H9 (cell line): ENCODE data around the gene TACC2. TPM values are rescaled to one million over a fixed set of nuclear protein-coding genes. Genes with fewer than 3 reads are reported as not detected.
A peak's percentile ranks its signal among the peaks of the same experiment; 100 is the strongest.

Experiments
- DNase-seq: peaks from one replicate; pipeline ENCODE4 v3.0.0-alpha.2; 2017
- H2AFZ ChIP-seq: one replicate; pipeline ENCODE4 v1.6.1; 2013; ENCODE audit warnings: mild to moderate bottlenecking, low read length, control low read depth, moderate library complexity
- H2AK5ac ChIP-seq: 2 replicates; pipeline ENCODE4 v1.6.1; 2013; ENCODE audit warnings: low read length, control low read depth, mixed read lengths; ENCODE audit not compliant: insufficient read length
- H2BK120ac ChIP-seq: one replicate; pipeline ENCODE4 v1.6.1; 2013; ENCODE audit warnings: low read depth, mild to moderate bottlenecking, low read length, control low read depth, inconsistent platforms; ENCODE audit not compliant: poor library complexity, severe bottlenecking
- H2BK12ac ChIP-seq: 2 replicates; pipeline ENCODE4 v1.6.1; 2013; ENCODE audit warnings: low read length, control low read depth, mixed read lengths, low read depth; ENCODE audit not compliant: insufficient read length
- H2BK15ac ChIP-seq: 2 replicates; pipeline ENCODE4 v1.6.1; 2013; ENCODE audit warnings: low read depth, low read length, control low read depth
- H2BK20ac ChIP-seq: one replicate; pipeline ENCODE4 v1.6.1; 2013; ENCODE audit warnings: low read depth, mild to moderate bottlenecking, low read length, control low read depth, inconsistent platforms; ENCODE audit not compliant: poor library complexity, severe bottlenecking
- H2BK5ac ChIP-seq: 2 replicates; pipeline ENCODE4 v1.6.1; 2013; ENCODE audit warnings: low read length, control low read depth, mixed read lengths; ENCODE audit not compliant: insufficient read length
- H3K14ac ChIP-seq: 2 replicates; pipeline ENCODE4 v1.6.1; 2013; ENCODE audit warnings: low read length, control low read depth; ENCODE audit not compliant: insufficient read depth
- H3K18ac ChIP-seq: 2 replicates; pipeline ENCODE4 v1.6.1; 2013; ENCODE audit warnings: low read depth, mild to moderate bottlenecking, mixed read lengths, low read length, control low read depth; ENCODE audit not compliant: insufficient read length
- H3K23ac ChIP-seq: 2 replicates; pipeline ENCODE4 v1.6.1; 2013; ENCODE audit warnings: low read length, control low read depth, mixed read lengths, low read depth; ENCODE audit not compliant: insufficient read length
- H3K23me2 ChIP-seq: 2 replicates; pipeline ENCODE4 v1.6.1; 2013; ENCODE audit warnings: low read depth, mild to moderate bottlenecking, mixed read lengths, low read length, control low read depth; ENCODE audit not compliant: insufficient read length, poor library complexity, severe bottlenecking
- H3K27ac ChIP-seq: 2 replicates; pipeline ENCODE4 v1.5.1; 2013; ENCODE audit warnings: low read length, control low read depth, mixed read lengths, low read depth; ENCODE audit not compliant: insufficient read length
- H3K27me3 ChIP-seq: 2 replicates; pipeline ENCODE4 v1.6.1; 2013; ENCODE audit warnings: low read length, control low read depth, inconsistent platforms; ENCODE audit not compliant: insufficient read depth
- H3K4ac ChIP-seq: 2 replicates; pipeline ENCODE4 v1.6.1; 2013; ENCODE audit warnings: low read depth, mild to moderate bottlenecking, control low read depth, inconsistent platforms, low read length, moderate library complexity
- H3K4me1 ChIP-seq: 2 replicates; pipeline ENCODE4 v1.6.1; 2013; ENCODE audit warnings: low read length, control low read depth, inconsistent platforms; ENCODE audit not compliant: insufficient read depth
- H3K4me2 ChIP-seq: 2 replicates; pipeline ENCODE4 v1.6.1; 2013; ENCODE audit warnings: low read length, control low read depth, mixed read lengths; ENCODE audit not compliant: insufficient read length, insufficient read depth
- H3K56ac ChIP-seq: 2 replicates; pipeline ENCODE4 v1.6.1; 2013; ENCODE audit warnings: low read depth, mild to moderate bottlenecking, mixed read lengths, low read length, control low read depth; ENCODE audit not compliant: insufficient read length
- H3K79me1 ChIP-seq: 2 replicates; pipeline ENCODE4 v1.6.1; 2013; ENCODE audit warnings: low read depth, mild to moderate bottlenecking, moderate library complexity, low read length, control low read depth, inconsistent platforms; ENCODE audit not compliant: insufficient read depth, poor library complexity, severe bottlenecking
- H3K79me2 ChIP-seq: 2 replicates; pipeline ENCODE4 v1.6.1; 2013; ENCODE audit warnings: low read length, control low read depth, inconsistent platforms; ENCODE audit not compliant: insufficient read depth
- H3K9ac ChIP-seq: 2 replicates; pipeline ENCODE4 v1.6.1; 2013; ENCODE audit warnings: low read length, control low read depth, mixed read lengths; ENCODE audit not compliant: insufficient read length; ENCODE audit errors: extremely low read depth
- H3K9me3 ChIP-seq: one replicate; pipeline ENCODE4 v1.6.1; 2013; ENCODE audit warnings: low read depth, low read length, inconsistent platforms; ENCODE audit not compliant: control insufficient read depth
- H3T11ph ChIP-seq: one replicate; pipeline ENCODE4 v1.6.1; 2013; ENCODE audit warnings: mild to moderate bottlenecking, low read length, control low read depth, inconsistent platforms
- H4K20me1 ChIP-seq: one replicate; pipeline ENCODE4 v1.6.1; 2013; ENCODE audit not compliant: control insufficient read depth, insufficient read length, insufficient read depth
- H4K5ac ChIP-seq: 2 replicates; pipeline ENCODE4 v1.6.1; 2013; ENCODE audit warnings: low read depth, mild to moderate bottlenecking, mixed read lengths, low read length, control low read depth; ENCODE audit not compliant: insufficient read length
- H4K8ac ChIP-seq: replicated peaks from 2 replicates; pipeline ENCODE4 v1.6.1; 2013; ENCODE audit warnings: low read length, control low read depth, mixed read lengths, low read depth; ENCODE audit not compliant: insufficient read length
- H4K91ac ChIP-seq: 2 replicates; pipeline ENCODE4 v1.6.1; 2013; ENCODE audit warnings: low read depth, mild to moderate bottlenecking, moderate library complexity, mixed read lengths, low read length, control low read depth; ENCODE audit not compliant: insufficient read length
- H3K27ac Mint-ChIP-seq, 3 experiments: 2 replicates in 2 of 3; 3 replicates in 1 of 3; pipeline ENCODE4 v1.8.0; 2020 to 2021; ENCODE audit warnings: mixed read lengths in 3 of 3, mild to moderate bottlenecking in 1 of 3, moderate library complexity in 1 of 3
- H3K27me3 Mint-ChIP-seq: 2 replicates; pipeline ENCODE4 v1.8.0; 2021; ENCODE audit warnings: low read depth, mild to moderate bottlenecking, moderate library complexity, mixed read lengths
- H3K36me3 Mint-ChIP-seq, 3 experiments: 2 replicates in 2 of 3; 3 replicates in 1 of 3; pipeline ENCODE4 v1.8.0; 2020 to 2021; ENCODE audit warnings: low read depth in 3 of 3, mixed read lengths in 3 of 3; ENCODE audit not compliant: insufficient read depth in 1 of 3
- H3K4me1 Mint-ChIP-seq, 2 experiments: 2 replicates each; pipeline ENCODE4 v1.8.0; 2020; ENCODE audit warnings: mixed read lengths in 2 of 2
- H3K4me3 Mint-ChIP-seq, 2 experiments: 2 replicates in 1 of 2; 3 replicates in 1 of 2; pipeline ENCODE4 v1.8.0; 2020 to 2021; ENCODE audit warnings: mild to moderate bottlenecking in 2 of 2, mixed read lengths in 2 of 2, moderate library complexity in 1 of 2
- H3K9me3 Mint-ChIP-seq, 2 experiments: 2 replicates in 1 of 2; 3 replicates in 1 of 2; pipeline ENCODE4 v1.8.0; 2020; ENCODE audit warnings: mild to moderate bottlenecking in 2 of 2, mixed read lengths in 2 of 2, moderate library complexity in 1 of 2
- CTCF ChIP-seq: fragments of 200-600 bp; sonication (generic); conservative IDR thresholded peaks from 3 replicates; pipeline ENCODE4 v1.8.0; 2021; ENCODE audit warnings: antibody characterized with exemption, mild to moderate bottlenecking
- WGBS: extraction: QIAGEN DNeasy Blood & Tissue Kit; methylation state at CpG from one replicate; pipeline ENCODE4 v1.1.7; 2013; ENCODE audit warnings: missing lambda C conversion rate, low lambda C conversion rate, mixed read lengths; ENCODE audit not compliant: insufficient read length; ENCODE audit errors: extremely low coverage; 5-methylcytosine and 5-hydroxymethylcytosine counted together
- total RNA-seq: library from RNA; stranded (reverse); gene quantifications from 2 replicates; pipeline ENCODE4 v1.2.1, GENCODE V29; 2021

The TACC2 gene
- total RNA-seq, 1 experiment from 2014 or later: 58.1 TPM

GRCh38 chr10:122258136-122259074 is 269.4 kb downstream of the TACC2 start:
- H3K27me3 ChIP-seq: no peaks in the 10 kb centered on the region
- H3K23ac ChIP-seq: no peak overlapping the region
- no peak overlapping the region for H4K5ac ChIP-seq
- no peak overlapping the region for H2BK5ac ChIP-seq
- H3K14ac ChIP-seq: no peak overlapping the region; the same call in 1 of the 2 replicates
- no peak overlapping the region for H2BK120ac ChIP-seq
- no peak overlapping the region for H3K9ac ChIP-seq
- no peak overlapping the region for H2AK5ac ChIP-seq
- no peaks in the 10 kb centered on the region for H4K20me1 ChIP-seq
- no peak overlapping the region for H2BK15ac ChIP-seq
- no peak overlapping the region for H3K4ac ChIP-seq
- Mint-ChIP-seq H3K4me1 (peaks cover 12 to 38% of the 10 kb centered on the region in 2 experiments), H3K4me3 (0 out of 5 replicates have a peak overlapping the region, but pooled peaks of 1 of the 2 experiments have one; percentile 23), H3K27me3 (no peaks in the 10 kb centered on the region), H3K27ac (peak overlapping the region; percentile 27 to 69 (median 44); a peak in 3 of 7 replicates), H3K36me3 (peaks cover 23 to 37% (median 30%) of the 10 kb centered on the region in 3 experiments), H3K9me3 (peaks cover 20 to 21% of the 10 kb centered on the region in 2 experiments)
- WGBS: no CpG with 5 or more reads among the region's 25 CpGs
- H3K27ac ChIP-seq: no peak overlapping the region
- no peak overlapping the region for H3T11ph ChIP-seq
- H2BK12ac ChIP-seq: no peak overlapping the region
- no peaks in the 10 kb centered on the region for H3K9me3 ChIP-seq
- H3K4me2 ChIP-seq: no peak overlapping the region
- no peak overlapping the region for H4K91ac ChIP-seq
- no peak overlapping the region for H3K18ac ChIP-seq
- no peak overlapping the region for H4K8ac ChIP-seq
- no peaks in the 10 kb centered on the region for H3K79me2 ChIP-seq
- H3K56ac ChIP-seq: no peak overlapping the region
- H3K4me1 ChIP-seq: no peaks in the 10 kb centered on the region
- TF ChIP-seq CTCF: no peak
- H3K23me2 ChIP-seq: no peaks in the 10 kb centered on the region
- no peaks in the 10 kb centered on the region for H3K79me1 ChIP-seq
- H2BK20ac ChIP-seq: no peak overlapping the region
- H2AFZ ChIP-seq: no peak overlapping the region
- no peak for DNase-seq
